ENCODE results near the gene CNPY1. TPM values are rescaled to one million over a fixed set of nuclear protein-coding genes. Genes with fewer than 3 reads are reported as not detected.

Gene CNPY1
- total and polyA plus RNA-seq, 2 donors (not counting 1 experiment from before 2014, with no cell fraction given), result not detected

DNA sequence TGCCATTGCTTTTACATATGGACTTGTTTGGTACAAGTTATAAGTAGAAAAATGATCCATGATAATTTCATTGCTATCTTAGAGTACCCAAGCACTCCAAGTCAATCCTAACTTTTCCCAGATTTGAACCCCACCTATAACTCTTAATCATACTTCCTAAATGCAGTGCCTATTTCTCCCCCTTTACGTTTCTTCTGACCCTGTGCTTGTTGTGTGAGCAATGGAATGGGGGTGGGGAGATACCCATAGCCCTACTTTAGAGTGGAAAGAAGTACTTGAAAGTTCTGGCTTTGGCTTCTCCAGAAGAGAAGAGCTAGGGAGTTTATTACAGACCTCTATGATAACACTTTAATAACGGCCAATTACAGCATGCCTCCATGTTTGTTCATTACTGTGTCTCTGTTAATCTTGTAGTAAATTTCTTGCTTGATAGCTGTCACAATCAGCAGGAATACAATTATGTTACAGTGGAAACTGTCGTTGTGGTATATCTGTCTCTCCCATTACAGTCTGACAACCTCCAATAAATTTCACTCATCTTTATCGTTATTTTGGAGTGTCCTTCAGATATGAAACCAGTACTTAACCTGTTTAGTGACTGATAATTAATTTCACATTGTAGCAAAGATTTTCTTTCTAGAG is 34.0 kb downstream of the CNPY1 start:
- Histone ChIP-seq H3K4me2 (ENCODE audit: extremely low read depth, insufficient read depth, low read length) (no peak overlapping the region), H3K27ac (ENCODE audit: insufficient read depth, low read length) (no peak overlapping the region), H3K9ac (ENCODE audit: insufficient read depth, low read length) (no peak overlapping the region), H3K79me2 (ENCODE audit: control insufficient read depth, insufficient read depth, low read length) (no peaks in the 10 kb centered on the region), H3K36me3 (ENCODE audit: control insufficient read depth, insufficient read depth, low read length) (no peaks in the 10 kb centered on the region), H3K27me3 (ENCODE audit: control insufficient read depth, insufficient read depth, low read length) (peaks cover 17% of the 10 kb centered on the region), H2AFZ (ENCODE audit: low read length) (no peak overlapping the region), H3K4me1 (ENCODE audit: control insufficient read depth, extremely low read depth, insufficient read depth, low read length) (no peaks in the 10 kb centered on the region), H4K20me1 (ENCODE audit: control insufficient read depth, extremely low read depth, insufficient read depth, low read length) (no peaks in the 10 kb centered on the region), H3K4me3 (replicated peaks in 1 of 4; ENCODE audit: control extremely low read depth in 1 of 4, insufficient read depth in 1 of 4, low read depth in 3 of 4, low read length in 4 of 4) (no peak overlapping the region), H3K9me3 (ENCODE audit: control insufficient read depth, insufficient read depth, low read depth, low read length) (no peaks in the 10 kb centered on the region)
- TF ChIP-seq, protein P1, sequence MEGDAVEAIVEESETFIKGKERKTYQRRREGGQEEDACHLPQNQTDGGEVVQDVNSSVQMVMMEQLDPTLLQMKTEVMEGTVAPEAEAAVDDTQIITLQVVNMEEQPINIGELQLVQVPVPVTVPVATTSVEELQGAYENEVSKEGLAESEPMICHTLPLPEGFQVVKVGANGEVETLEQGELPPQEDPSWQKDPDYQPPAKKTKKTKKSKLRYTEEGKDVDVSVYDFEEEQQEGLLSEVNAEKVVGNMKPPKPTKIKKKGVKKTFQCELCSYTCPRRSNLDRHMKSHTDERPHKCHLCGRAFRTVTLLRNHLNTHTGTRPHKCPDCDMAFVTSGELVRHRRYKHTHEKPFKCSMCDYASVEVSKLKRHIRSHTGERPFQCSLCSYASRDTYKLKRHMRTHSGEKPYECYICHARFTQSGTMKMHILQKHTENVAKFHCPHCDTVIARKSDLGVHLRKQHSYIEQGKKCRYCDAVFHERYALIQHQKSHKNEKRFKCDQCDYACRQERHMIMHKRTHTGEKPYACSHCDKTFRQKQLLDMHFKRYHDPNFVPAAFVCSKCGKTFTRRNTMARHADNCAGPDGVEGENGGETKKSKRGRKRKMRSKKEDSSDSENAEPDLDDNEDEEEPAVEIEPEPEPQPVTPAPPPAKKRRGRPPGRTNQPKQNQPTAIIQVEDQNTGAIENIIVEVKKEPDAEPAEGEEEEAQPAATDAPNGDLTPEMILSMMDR (conservative IDR thresholded peaks at IDR 0.05 in 1 of 2, IDR thresholded peaks at IDR 0.05 in 1 of 2; ENCODE audit: low read depth in 1 of 2, low read length in 2 of 2), result no peak
- TF ChIP-seq EZH2 (IDR thresholded peaks at IDR 0.05; ENCODE audit: low read length, missing control alignments), result no peak
- no peak for DNase-seq (ENCODE audit: low read depth in 2 of 2)

DNA sequence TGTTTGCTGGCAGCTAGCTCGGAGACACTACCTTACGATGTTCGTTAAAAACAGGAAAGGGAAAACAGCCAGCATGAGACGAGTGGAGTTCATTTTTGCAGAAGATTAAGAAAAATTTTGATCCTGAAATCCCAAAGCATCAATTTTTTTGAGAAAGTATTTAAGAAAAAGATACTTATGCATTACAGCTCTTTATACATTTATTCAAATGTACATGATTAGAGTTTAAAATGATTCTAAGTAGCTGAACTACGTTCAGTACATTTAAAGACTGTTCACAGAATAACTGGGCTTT is 34.7 kb downstream of the CNPY1 start:
- Histone ChIP-seq H3K36me3 (ENCODE audit: control insufficient read depth, insufficient read depth, low read length) (no peaks in the 10 kb centered on the region), H3K4me1 (ENCODE audit: control insufficient read depth, extremely low read depth, insufficient read depth, low read length) (no peaks in the 10 kb centered on the region), H3K27ac (ENCODE audit: insufficient read depth, low read length) (no peak overlapping the region), H3K9me3 (ENCODE audit: control insufficient read depth, insufficient read depth, low read depth, low read length) (no peaks in the 10 kb centered on the region), H3K79me2 (ENCODE audit: control insufficient read depth, insufficient read depth, low read length) (no peaks in the 10 kb centered on the region), H4K20me1 (ENCODE audit: control insufficient read depth, extremely low read depth, insufficient read depth, low read length) (no peaks in the 10 kb centered on the region), H3K4me2 (ENCODE audit: extremely low read depth, insufficient read depth, low read length) (no peak overlapping the region), H2AFZ (ENCODE audit: low read length) (no peak overlapping the region), H3K9ac (ENCODE audit: insufficient read depth, low read length) (no peak overlapping the region), H3K4me3 (replicated peaks in 1 of 4; ENCODE audit: control extremely low read depth in 1 of 4, insufficient read depth in 1 of 4, low read depth in 3 of 4, low read length in 4 of 4) (no peak overlapping the region), H3K27me3 (ENCODE audit: control insufficient read depth, insufficient read depth, low read length) (peaks cover 18% of the 10 kb centered on the region)
- no peak for TF ChIP-seq EZH2 (IDR thresholded peaks at IDR 0.05; ENCODE audit: low read length, missing control alignments)
- TF ChIP-seq, protein P1 (conservative IDR thresholded peaks at IDR 0.05 in 1 of 2, IDR thresholded peaks at IDR 0.05 in 1 of 2; ENCODE audit: low read depth in 1 of 2, low read length in 2 of 2), result no peak
- no peak for DNase-seq (ENCODE audit: low read depth in 2 of 2)

DNA sequence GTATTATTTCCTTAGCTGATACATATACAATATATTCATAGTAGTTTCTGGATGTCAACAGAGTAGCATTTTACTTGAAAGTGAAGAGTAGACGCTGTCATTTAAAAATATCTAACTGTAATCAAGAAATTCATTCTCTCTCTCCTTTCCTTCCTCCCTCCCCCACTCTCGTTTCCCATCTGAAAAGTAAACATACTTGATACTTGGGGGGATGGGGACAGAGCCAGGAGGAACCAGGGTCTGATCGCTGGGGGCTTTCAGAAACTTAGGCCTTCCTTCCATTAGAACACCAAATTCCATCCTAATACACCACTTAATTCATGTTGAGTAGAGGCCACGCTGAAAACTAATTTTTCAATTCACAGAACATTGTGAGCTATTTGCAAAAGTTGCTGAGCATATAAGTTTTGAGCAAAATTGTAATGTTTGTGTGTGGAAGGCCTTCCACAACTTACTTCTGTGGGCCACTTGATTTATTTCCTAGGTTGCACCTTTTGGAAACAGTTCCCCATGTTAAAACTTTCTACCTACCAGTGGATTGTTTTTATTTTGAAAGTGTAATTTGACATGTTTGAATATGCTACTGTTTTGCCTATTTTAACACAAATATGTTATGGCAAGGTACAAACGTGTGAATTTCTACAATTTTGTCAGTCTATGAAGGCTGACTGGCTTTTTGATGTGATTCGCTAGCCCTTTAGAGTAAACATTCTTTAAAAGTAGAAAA is 35.2 kb downstream of the CNPY1 start:
- no peak for DNase-seq (ENCODE audit: low read depth in 2 of 2)

More for the DNA sequence above, 35.2 kb downstream of the CNPY1 start:
- Histone ChIP-seq H3K9me3 (ENCODE audit: control insufficient read depth, insufficient read depth, low read depth, low read length) (no peaks in the 10 kb centered on the region), H3K4me1 (ENCODE audit: control insufficient read depth, extremely low read depth, insufficient read depth, low read length) (no peaks in the 10 kb centered on the region), H3K27ac (ENCODE audit: insufficient read depth, low read length) (no peak overlapping the region), H3K27me3 (ENCODE audit: control insufficient read depth, insufficient read depth, low read length) (peaks cover 20% of the 10 kb centered on the region), H3K36me3 (ENCODE audit: control insufficient read depth, insufficient read depth, low read length) (no peaks in the 10 kb centered on the region), H3K4me3 (replicated peaks in 1 of 4; ENCODE audit: control extremely low read depth in 1 of 4, insufficient read depth in 1 of 4, low read depth in 3 of 4, low read length in 4 of 4) (no peak overlapping the region), H3K4me2 (ENCODE audit: extremely low read depth, insufficient read depth, low read length) (no peak overlapping the region), H3K79me2 (ENCODE audit: control insufficient read depth, insufficient read depth, low read length) (no peaks in the 10 kb centered on the region), H3K9ac (ENCODE audit: insufficient read depth, low read length) (no peak overlapping the region), H4K20me1 (ENCODE audit: control insufficient read depth, extremely low read depth, insufficient read depth, low read length) (no peaks in the 10 kb centered on the region), H2AFZ (ENCODE audit: low read length) (no peak overlapping the region)
- TF ChIP-seq, protein P1 (conservative IDR thresholded peaks at IDR 0.05 in 1 of 2, IDR thresholded peaks at IDR 0.05 in 1 of 2; ENCODE audit: low read depth in 1 of 2, low read length in 2 of 2), result no peak
- TF ChIP-seq EZH2 (IDR thresholded peaks at IDR 0.05; ENCODE audit: low read length, missing control alignments), result no peak

All from fibroblast of lung (primary cell).